C4-2B (cell line): ENCODE results near the gene CFI.

ENCODE experiments used
- H3K27ac ChIP-seq: fragments of 450-650 bp; 2 replicates; pipeline ENCODE4 v1.5.1; 2017
- CTCF ChIP-seq: fragments of 450-650 bp; conservative IDR thresholded peaks from 2 replicates; pipeline ENCODE4 v1.5.1; 2017; ENCODE audit warnings: mild to moderate bottlenecking
- ZFX ChIP-seq: fragments of 450-650 bp; IDR thresholded peaks from 2 replicates; pipeline ENCODE4 v1.6.1; 2017

CFI gene

GRCh38 chr4:109801895-109802319 is at the start of gene CFI:
Gene CFI (minus strand): TSS chr4:109801999. CDS start chr4:109801971, 28 bp downstream.
- no peak for TF ChIP-seq CTCF
- TF ChIP-seq ZFX = no peak
- no peak within 1 kb of the TSS for H3K27ac ChIP-seq

- no peak overlapping the region for H3K27ac ChIP-seq
- TF ChIP-seq CTCF (no peak), ZFX (no peak)
Observed at GRCh38 chr4:109850601-109851000, 48.8 kb upstream of the CFI start.

- H3K27ac ChIP-seq = no peak overlapping the region
- no peak for TF ChIP-seq CTCF
- no peak for TF ChIP-seq ZFX
Observed at GRCh38 chr4:109848501-109848900, 46.7 kb upstream of the CFI start.

GRCh38 chr4:109847896-109848442 is 46.2 kb upstream of the CFI start, which contains the start of gene LRIT3:
Gene LRIT3 (plus strand): TSS chr4:109848107. CDS start chr4:109848202, 95 bp downstream.
- no peak within 1 kb of the TSS for H3K27ac ChIP-seq
- TF ChIP-seq ZFX = no peak
- TF ChIP-seq CTCF = no peak

- TF ChIP-seq ZFX = no peak
- no peak for TF ChIP-seq CTCF
- H3K27ac ChIP-seq = no peak overlapping the region
Observed at GRCh38 chr4:109846395-109847098, 44.7 kb upstream of the CFI start.

GRCh38 chr4:109836985-109837384 is 35.2 kb upstream of the CFI start:
- no peak for TF ChIP-seq ZFX
- TF ChIP-seq CTCF = no peak
- H3K27ac ChIP-seq = no peak overlapping the region

GRCh38 chr4:109833756-109834155 is 32.0 kb upstream of the CFI start:
- TF ChIP-seq CTCF = no peak
- TF ChIP-seq ZFX = no peak

More at GRCh38 chr4:109833756-109834155, 32.0 kb upstream of the CFI start:
- no peak overlapping the region for H3K27ac ChIP-seq
